CD4-positive, alpha-beta T cell treated with Interleukin-1 beta for 1 hour (primary cell): ENCODE measurements around the gene FZD4.

Experiments
- DNase-seq, 2 donors: peaks; one replicate each; pipeline ENCODE4 v3.0.0-alpha.2; 2020 to 2022

The FZD4 gene

GRCh38 chr11:86904001-86904400 is 51.2 kb downstream of the FZD4 start:
- no peak for DNase-seq

- no peak for DNase-seq
Measured at GRCh38 chr11:86902345-86902744, 52.9 kb downstream of the FZD4 start.

- no peak for DNase-seq
Measured at GRCh38 chr11:86901599-86901998, 53.6 kb downstream of the FZD4 start.

GRCh38 chr11:86900162-86900561 is 55.0 kb downstream of the FZD4 start:
- no peak for DNase-seq

GRCh38 chr11:86898689-86899088 is 56.5 kb downstream of the FZD4 start:
- DNase-seq = no peak

GRCh38 chr11:86896441-86896841 is 58.8 kb downstream of the FZD4 start:
- DNase-seq = no peak
